ENCODE results near the gene DAGLB.

The DAGLB gene, protein sequence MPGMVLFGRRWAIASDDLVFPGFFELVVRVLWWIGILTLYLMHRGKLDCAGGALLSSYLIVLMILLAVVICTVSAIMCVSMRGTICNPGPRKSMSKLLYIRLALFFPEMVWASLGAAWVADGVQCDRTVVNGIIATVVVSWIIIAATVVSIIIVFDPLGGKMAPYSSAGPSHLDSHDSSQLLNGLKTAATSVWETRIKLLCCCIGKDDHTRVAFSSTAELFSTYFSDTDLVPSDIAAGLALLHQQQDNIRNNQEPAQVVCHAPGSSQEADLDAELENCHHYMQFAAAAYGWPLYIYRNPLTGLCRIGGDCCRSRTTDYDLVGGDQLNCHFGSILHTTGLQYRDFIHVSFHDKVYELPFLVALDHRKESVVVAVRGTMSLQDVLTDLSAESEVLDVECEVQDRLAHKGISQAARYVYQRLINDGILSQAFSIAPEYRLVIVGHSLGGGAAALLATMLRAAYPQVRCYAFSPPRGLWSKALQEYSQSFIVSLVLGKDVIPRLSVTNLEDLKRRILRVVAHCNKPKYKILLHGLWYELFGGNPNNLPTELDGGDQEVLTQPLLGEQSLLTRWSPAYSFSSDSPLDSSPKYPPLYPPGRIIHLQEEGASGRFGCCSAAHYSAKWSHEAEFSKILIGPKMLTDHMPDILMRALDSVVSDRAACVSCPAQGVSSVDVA
- 3.6 to 38.4 (median 23.1) reads per million in 18 experiments for total RNA-seq

- peak; percentile 95 to 97 for DNase-seq
Observed at GRCh38 chr7:6447581-6448199, at the start of gene DAGLB. Gene DAGLB, minus strand, starts transcription at chr7:6447954. Its CDS starts 112 bp downstream, at chr7:6447842.

GRCh38 chr7:6497637-6497905 lies 49.8 kb upstream of the DAGLB start:
- no peak for DNase-seq

- no peak for DNase-seq
Observed at GRCh38 chr7:6496842-6497636, 49.3 kb upstream of the DAGLB start.

GRCh38 chr7:6495597-6496262 lies 48.0 kb upstream of the DAGLB start:
- no peak for DNase-seq

DNA sequence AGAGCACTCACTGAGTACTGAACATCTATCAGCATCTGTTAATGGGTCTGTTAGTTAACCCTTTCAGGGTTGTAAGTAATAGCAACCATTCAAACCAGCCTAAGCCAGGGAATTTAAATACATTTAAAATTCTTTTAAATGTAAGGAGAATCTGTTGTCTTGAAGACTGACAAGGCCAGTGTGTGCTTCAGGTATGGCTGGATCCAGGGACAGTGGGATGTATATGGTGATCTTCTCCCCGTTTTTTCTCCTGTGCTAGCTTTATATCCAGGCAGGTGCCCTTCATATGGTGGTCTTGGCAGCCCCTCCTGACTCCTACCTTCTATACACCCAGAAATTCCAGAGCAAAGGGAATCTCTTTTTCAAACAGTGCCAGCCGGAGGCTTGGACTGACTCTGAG lies 46.6 kb upstream of the DAGLB start:
- no peak for DNase-seq

- DNase-seq = no peak
Observed at GRCh38 chr7:6491194-6491593, 43.4 kb upstream of the DAGLB start.

- peak in 1 of 2 donors; percentile 6 for DNase-seq
Observed at GRCh38 chr7:6489612-6490011, 41.9 kb upstream of the DAGLB start.

DNA sequence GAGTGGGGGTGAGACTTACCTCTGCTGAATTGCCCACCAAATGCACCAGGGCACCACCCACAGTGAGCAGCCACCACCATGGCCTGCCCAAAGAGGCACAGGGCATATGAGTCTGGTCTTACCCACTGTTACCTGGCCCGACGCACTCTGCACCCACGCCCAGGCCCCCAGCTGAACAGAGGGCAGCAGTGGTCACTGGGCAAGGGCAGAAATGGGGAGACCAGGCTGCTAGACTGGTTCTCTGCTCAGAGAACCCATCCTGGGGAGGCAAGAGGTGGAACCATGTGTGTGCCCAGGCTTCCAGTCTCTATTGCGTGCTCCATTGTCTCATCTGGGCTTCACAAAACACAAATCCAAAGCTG lies 39.4 kb upstream of the DAGLB start:
- DNase-seq = no peak

DNA sequence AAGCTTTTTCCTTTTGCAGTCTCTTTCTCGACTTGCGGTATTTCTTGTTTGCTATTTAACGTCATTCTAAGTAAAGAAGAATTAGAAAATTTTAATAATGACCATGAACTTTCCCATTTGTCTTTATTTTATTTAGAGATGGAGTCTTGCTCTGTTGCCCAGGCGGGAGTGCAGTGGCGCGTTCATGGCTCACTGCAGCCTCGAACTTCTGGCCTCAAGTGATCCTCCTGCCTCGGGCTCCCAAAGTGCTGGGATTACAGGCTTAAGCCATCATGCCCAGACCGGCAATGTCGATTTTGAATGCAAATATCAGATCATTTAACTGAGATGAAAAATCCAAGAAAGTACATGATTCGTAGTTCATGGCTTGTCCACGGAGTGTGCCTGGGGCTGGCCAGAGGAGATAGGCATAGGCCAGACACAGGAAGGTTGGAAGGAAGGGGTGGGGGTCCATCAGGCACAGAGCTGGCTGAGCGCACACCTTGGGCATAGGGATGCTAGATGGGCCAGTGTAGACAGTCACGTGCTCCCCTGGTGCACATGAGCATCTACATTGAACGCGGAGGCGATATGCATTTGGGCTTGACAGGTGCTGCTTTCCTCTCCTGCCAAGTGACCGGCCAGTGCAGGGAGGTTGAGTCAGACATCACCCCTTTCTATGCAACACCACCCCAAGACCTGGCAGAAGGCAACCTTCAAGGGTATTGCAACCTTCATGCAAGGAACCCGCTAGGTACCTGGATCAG lies 38.9 kb upstream of the DAGLB start:
- DNase-seq = no peak

DNA sequence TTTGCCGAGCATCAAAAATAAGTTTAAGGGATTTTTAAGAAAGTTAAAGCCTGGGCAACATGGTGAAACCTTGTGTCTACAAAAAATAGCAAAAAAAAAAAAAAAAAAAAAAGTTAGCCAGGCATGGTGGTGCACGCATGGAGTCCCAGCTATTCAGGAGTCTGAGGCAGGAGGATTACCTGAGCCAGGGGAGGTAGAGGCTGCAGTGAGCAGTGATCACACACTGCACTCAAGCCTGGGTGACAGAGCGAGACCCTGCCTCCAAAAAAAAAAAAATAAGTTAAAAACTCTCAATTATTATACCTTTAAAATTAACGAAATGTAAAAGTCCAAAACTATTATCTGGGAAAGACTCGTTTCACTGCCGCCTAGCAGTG lies 35.0 kb upstream of the DAGLB start:
- no peak for DNase-seq

- no peak for DNase-seq
Observed at GRCh38 chr7:6482307-6482706, 34.6 kb upstream of the DAGLB start.

DNA sequence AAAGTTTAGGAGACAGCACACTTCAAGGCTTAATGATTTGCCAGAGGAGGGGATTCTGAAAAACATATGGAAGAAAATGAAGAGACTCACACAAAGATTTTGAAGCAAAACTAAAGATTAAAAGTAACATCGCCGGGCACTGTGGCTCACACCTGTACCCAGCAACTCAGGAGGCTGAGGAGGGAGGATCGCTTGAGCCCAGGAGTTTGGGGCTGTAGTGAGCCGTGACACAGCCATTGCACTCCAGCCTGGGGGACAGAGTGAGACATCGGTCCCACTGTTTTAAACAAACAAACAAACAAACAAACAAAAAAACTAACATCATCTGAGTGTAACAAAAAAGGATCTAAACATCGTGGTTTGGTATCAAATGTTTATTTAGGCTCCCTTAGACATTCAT lies 33.7 kb upstream of the DAGLB start:
- no peak for DNase-seq

DNA sequence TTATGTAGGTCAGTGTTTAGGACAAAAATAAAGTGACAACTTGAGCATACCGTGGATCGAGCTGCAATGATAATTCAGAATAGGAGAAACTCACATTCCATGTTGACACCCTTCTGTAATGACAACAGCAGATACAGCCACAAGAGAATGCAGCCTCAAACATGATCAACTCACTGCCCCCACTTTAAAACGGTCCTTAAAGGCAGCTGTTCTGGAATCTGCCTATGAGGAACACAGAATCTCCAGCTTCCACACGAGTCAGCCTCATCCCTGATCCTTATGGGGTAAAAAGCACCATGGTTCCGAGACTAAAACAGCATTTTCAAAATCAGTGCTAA lies 32.5 kb upstream of the DAGLB start:
- DNase-seq = no peak

GRCh38 chr7:6479067-6479466 lies 31.3 kb upstream of the DAGLB start:
- no peak for DNase-seq

GRCh38 chr7:6478186-6478585 lies 30.4 kb upstream of the DAGLB start:
- DNase-seq = no peak

GRCh38 chr7:6477318-6477660 lies 29.5 kb upstream of the DAGLB start:
- no peak for DNase-seq

DNA sequence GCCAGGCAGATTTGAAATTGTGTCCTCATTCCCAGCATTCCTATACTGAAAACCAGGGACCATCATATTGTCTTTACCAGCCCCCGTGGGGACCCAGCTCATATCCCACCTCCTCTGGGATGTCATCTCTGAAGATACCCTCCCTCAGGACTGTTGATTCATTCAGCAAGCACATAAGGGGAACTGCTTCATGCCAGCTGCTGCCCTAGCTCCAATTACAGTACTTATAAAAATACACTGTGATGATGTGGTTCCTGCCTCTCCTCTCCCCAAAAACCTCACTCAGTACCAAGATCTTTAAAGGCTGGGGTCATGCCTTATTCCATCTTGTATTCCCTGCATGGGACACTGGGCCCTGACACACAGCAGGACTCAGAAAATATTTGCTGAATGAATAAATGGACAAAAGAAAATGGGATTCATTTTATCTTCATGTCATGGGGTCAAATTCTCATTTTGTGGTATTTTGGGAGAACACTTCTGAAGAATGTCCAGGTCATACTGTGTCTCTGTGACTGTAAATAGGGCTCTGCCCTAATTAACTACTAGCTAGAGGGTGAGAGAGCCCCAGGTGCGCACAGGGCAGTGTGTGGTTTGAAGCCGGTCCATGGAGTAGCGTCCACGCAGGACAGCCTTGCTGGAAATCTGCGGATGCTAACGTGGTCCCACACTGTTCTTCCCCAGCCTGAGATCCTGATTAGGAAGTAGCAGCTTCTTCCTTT lies 29.0 kb upstream of the DAGLB start:
- peak in 1 of 2 donors; percentile 9 for DNase-seq

DNA sequence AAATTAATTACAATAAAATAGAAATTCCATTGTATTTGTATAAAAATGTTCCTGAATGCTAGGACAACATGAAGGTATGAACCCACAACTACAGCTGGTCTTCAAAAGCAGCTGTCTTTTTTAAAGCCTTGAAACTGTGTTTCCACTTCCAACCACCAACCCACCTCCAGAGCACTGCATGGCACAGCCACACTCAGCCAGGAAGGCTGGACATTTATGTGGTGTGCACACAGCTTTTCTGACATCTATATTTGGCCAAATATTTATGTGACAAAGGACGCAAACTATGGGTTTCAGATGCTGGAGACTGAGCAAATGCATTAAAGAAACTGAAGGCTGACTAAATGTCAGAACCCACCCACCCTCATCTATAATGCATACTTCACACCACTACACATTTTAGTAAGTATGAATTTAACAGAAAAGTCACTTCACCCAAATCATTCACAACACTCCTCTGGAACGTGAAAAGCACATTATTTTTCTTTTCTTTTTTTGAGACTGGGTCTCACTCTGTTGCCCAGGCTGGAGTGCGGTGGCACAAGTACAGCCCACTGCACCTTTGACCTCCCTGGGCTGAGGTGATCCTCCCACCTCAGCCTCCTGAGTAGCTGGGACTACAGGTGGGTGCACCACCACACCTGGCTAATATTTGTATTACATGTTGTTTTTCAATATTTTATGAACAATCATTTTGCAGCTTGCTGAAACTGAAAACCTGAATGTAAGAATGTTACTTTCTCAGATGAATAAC lies 27.9 kb upstream of the DAGLB start:
- no peak for DNase-seq

DNA sequence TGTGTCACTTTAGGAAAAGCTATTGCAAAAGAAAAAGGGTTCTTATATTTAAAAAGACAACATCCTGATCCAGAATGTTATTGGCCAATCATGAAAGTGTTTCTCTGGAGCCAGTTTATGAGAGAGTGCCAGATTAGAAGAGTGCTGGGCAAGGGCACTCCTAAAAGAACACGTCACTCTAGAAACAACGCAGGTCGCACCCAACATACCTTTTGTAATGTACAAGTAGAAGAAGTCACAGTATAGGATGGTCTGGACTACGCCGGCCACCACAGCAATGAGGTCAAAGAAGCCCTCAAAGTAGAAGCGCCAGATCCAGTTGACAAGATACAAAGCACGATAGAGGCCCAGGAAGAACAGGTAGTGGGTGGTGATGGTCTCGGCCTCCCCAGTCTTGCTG lies 18.1 kb upstream of the DAGLB start:
- no peak for DNase-seq

DNA sequence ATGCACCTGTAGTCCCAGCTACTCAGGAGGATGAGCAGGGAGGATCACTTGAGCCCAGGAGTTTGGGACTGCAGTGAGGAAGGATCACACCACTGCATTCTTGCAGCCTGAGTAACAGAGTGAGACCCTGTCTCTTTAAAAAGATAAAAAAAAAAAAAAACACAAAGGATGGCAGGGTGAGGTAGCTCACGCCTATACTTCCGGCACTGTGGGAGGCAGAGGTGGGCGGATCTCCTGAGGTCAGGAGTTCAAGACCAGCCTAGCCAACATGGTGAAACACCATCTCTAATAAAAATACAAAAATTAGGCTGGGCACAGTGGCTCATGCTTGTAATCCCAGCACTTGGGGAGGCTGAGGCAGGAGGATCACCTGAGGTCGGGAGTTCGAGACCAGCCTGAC lies 15.9 kb upstream of the DAGLB start:
- DNase-seq = peak in 1 of 2 donors; percentile 14
